ENCODE results near the gene DUSP21. TPM values are rescaled to one million over a fixed set of nuclear protein-coding genes. Genes with fewer than 3 reads are reported as not detected.
"Not testable (repeated sequence)": the region's sequence is repeated elsewhere in the genome, so short reads cannot be mapped to it uniquely, and the experiment has no call there.

Gene DUSP21
- not detected for polyA plus RNA-seq (2013, experiment 1 of 2)
- not detected for polyA plus RNA-seq (2013, experiment 2 of 2)

- H3K27ac ChIP-seq (ENCODE audit: low read depth, low read length, severe bottlenecking): no peak within 1 kb of the TSS
- no peaks in the 10 kb centered on the region for H3K9me3 ChIP-seq (ENCODE audit: control insufficient read depth, low read length)
- WGBS, 2 experiments (ENCODE audit: insufficient coverage in 2 of 2): 93 to 100% methylated on average over 1 to 8 of the region's 16 CpGs
- no peaks in the 10 kb centered on the region for H3K36me3 ChIP-seq (ENCODE audit: control insufficient read depth, insufficient read depth, low read length)
- no peaks in the 10 kb centered on the region for H3K4me1 ChIP-seq (ENCODE audit: control insufficient read depth, insufficient read depth, low read length, poor library complexity, severe bottlenecking)
- H3K4me3 ChIP-seq (ENCODE audit: extremely low read depth, insufficient read depth, low read length, poor library complexity, severe bottlenecking): no peak within 1 kb of the TSS
Observed at GRCh38 chrX:44843753-44844152, at the start of gene DUSP21. TSS of gene DUSP21 (plus strand) at chrX:44844021. CDS start at chrX:44844133, 112 bp downstream.

- Histone ChIP-seq H3K4me3 (ENCODE audit: extremely low read depth, insufficient read depth, low read length, poor library complexity, severe bottlenecking) (no peak overlapping the region), H3K9me3 (ENCODE audit: control insufficient read depth, low read length) (no peaks in the 10 kb centered on the region), H3K36me3 (ENCODE audit: control insufficient read depth, insufficient read depth, low read length) (no peaks in the 10 kb centered on the region), H3K27ac (ENCODE audit: low read depth, low read length, severe bottlenecking) (no peak overlapping the region), H3K4me1 (ENCODE audit: control insufficient read depth, insufficient read depth, low read length, poor library complexity, severe bottlenecking) (no peaks in the 10 kb centered on the region)
- no CpG with 5 or more reads among the region's 3 CpGs for WGBS, 2 experiments (ENCODE audit: insufficient coverage in 2 of 2)
Observed at GRCh38 chrX:44795945-44796450, 47.8 kb upstream of the DUSP21 start.

GRCh38 chrX:44802613-44803012 is 41.2 kb upstream of the DUSP21 start:
- Histone ChIP-seq H3K36me3 (ENCODE audit: control insufficient read depth, insufficient read depth, low read length) (no peaks in the 10 kb centered on the region), H3K27ac (ENCODE audit: low read depth, low read length, severe bottlenecking) (no peak overlapping the region), H3K4me1 (ENCODE audit: control insufficient read depth, insufficient read depth, low read length, poor library complexity, severe bottlenecking) (no peaks in the 10 kb centered on the region), H3K4me3 (ENCODE audit: extremely low read depth, insufficient read depth, low read length, poor library complexity, severe bottlenecking) (no peak overlapping the region), H3K9me3 (ENCODE audit: control insufficient read depth, low read length) (no peaks in the 10 kb centered on the region)
- no CpG with 5 or more reads among the region's 2 CpGs for WGBS, 2 experiments (ENCODE audit: insufficient coverage in 2 of 2)

GRCh38 chrX:44815681-44816080 is 28.1 kb upstream of the DUSP21 start:
- H3K4me3 ChIP-seq (ENCODE audit: extremely low read depth, insufficient read depth, low read length, poor library complexity, severe bottlenecking): no peak overlapping the region
- H3K27ac ChIP-seq (ENCODE audit: low read depth, low read length, severe bottlenecking): no peak overlapping the region
- no peaks in the 10 kb centered on the region for H3K9me3 ChIP-seq (ENCODE audit: control insufficient read depth, low read length)
- no peaks in the 10 kb centered on the region for H3K4me1 ChIP-seq (ENCODE audit: control insufficient read depth, insufficient read depth, low read length, poor library complexity, severe bottlenecking)
- H3K36me3 ChIP-seq (ENCODE audit: control insufficient read depth, insufficient read depth, low read length): no peaks in the 10 kb centered on the region

GRCh38 chrX:44816367-44816766 is 27.5 kb upstream of the DUSP21 start:
- Histone ChIP-seq H3K36me3 (ENCODE audit: control insufficient read depth, insufficient read depth, low read length) (no peaks in the 10 kb centered on the region), H3K27ac (ENCODE audit: low read depth, low read length, severe bottlenecking) (no peak overlapping the region), H3K9me3 (ENCODE audit: control insufficient read depth, low read length) (no peaks in the 10 kb centered on the region), H3K4me1 (ENCODE audit: control insufficient read depth, insufficient read depth, low read length, poor library complexity, severe bottlenecking) (no peaks in the 10 kb centered on the region), H3K4me3 (ENCODE audit: extremely low read depth, insufficient read depth, low read length, poor library complexity, severe bottlenecking) (no peak overlapping the region)
- 80 to 86% methylated on average over 1 to 2 of the region's 2 CpGs for WGBS, 2 experiments (ENCODE audit: insufficient coverage in 2 of 2)

GRCh38 chrX:44817029-44817428 is 26.8 kb upstream of the DUSP21 start:
- 96 to 100% methylated on average over 1 to 4 of the region's 7 CpGs for WGBS, 2 experiments (ENCODE audit: insufficient coverage in 2 of 2)
- Histone ChIP-seq H3K9me3 (ENCODE audit: control insufficient read depth, low read length) (no peaks in the 10 kb centered on the region), H3K4me1 (ENCODE audit: control insufficient read depth, insufficient read depth, low read length, poor library complexity, severe bottlenecking) (no peaks in the 10 kb centered on the region), H3K4me3 (ENCODE audit: extremely low read depth, insufficient read depth, low read length, poor library complexity, severe bottlenecking) (no peak overlapping the region), H3K27ac (ENCODE audit: low read depth, low read length, severe bottlenecking) (no peak overlapping the region), H3K36me3 (ENCODE audit: control insufficient read depth, insufficient read depth, low read length) (no peaks in the 10 kb centered on the region)

GRCh38 chrX:44822601-44823000 is 21.2 kb upstream of the DUSP21 start:
- Histone ChIP-seq H3K9me3 (ENCODE audit: control insufficient read depth, low read length) (no peaks in the 10 kb centered on the region), H3K27ac (ENCODE audit: low read depth, low read length, severe bottlenecking) (no peak overlapping the region), H3K36me3 (ENCODE audit: control insufficient read depth, insufficient read depth, low read length) (no peaks in the 10 kb centered on the region), H3K4me1 (ENCODE audit: control insufficient read depth, insufficient read depth, low read length, poor library complexity, severe bottlenecking) (no peaks in the 10 kb centered on the region), H3K4me3 (ENCODE audit: extremely low read depth, insufficient read depth, low read length, poor library complexity, severe bottlenecking) (no peak overlapping the region)

GRCh38 chrX:44823193-44823592 is 20.6 kb upstream of the DUSP21 start:
- H3K4me3 ChIP-seq (ENCODE audit: extremely low read depth, insufficient read depth, low read length, poor library complexity, severe bottlenecking); H3K27ac ChIP-seq (ENCODE audit: low read depth, low read length, severe bottlenecking); H3K36me3 ChIP-seq (ENCODE audit: control insufficient read depth, insufficient read depth, low read length); H3K4me1 ChIP-seq (ENCODE audit: control insufficient read depth, insufficient read depth, low read length, poor library complexity, severe bottlenecking); H3K9me3 ChIP-seq (ENCODE audit: control insufficient read depth, low read length): not testable (repeated sequence)
- WGBS, 2 experiments (ENCODE audit: insufficient coverage in 2 of 2): no CpG with 5 or more reads among the region's 2 CpGs

GRCh38 chrX:44828008-44828605 is 15.7 kb upstream of the DUSP21 start:
- no peaks in the 10 kb centered on the region for H3K36me3 ChIP-seq (ENCODE audit: control insufficient read depth, insufficient read depth, low read length)
- no peaks in the 10 kb centered on the region for H3K9me3 ChIP-seq (ENCODE audit: control insufficient read depth, low read length)
- H3K4me3 ChIP-seq (ENCODE audit: extremely low read depth, insufficient read depth, low read length, poor library complexity, severe bottlenecking): no peak overlapping the region
- WGBS, 2 experiments (ENCODE audit: insufficient coverage in 2 of 2): 100% methylated on average over 2 of the region's 4 CpGs; no CpG with 5 or more reads in 1 of the 2 experiments
- H3K4me1 ChIP-seq (ENCODE audit: control insufficient read depth, insufficient read depth, low read length, poor library complexity, severe bottlenecking): no peaks in the 10 kb centered on the region
- no peak overlapping the region for H3K27ac ChIP-seq (ENCODE audit: low read depth, low read length, severe bottlenecking)

GRCh38 chrX:44829832-44830231 is 14.0 kb upstream of the DUSP21 start:
- H3K36me3 ChIP-seq (ENCODE audit: control insufficient read depth, insufficient read depth, low read length): no peaks in the 10 kb centered on the region
- no peaks in the 10 kb centered on the region for H3K4me1 ChIP-seq (ENCODE audit: control insufficient read depth, insufficient read depth, low read length, poor library complexity, severe bottlenecking)
- no peak overlapping the region for H3K4me3 ChIP-seq (ENCODE audit: extremely low read depth, insufficient read depth, low read length, poor library complexity, severe bottlenecking)
- no peaks in the 10 kb centered on the region for H3K9me3 ChIP-seq (ENCODE audit: control insufficient read depth, low read length)
- no peak overlapping the region for H3K27ac ChIP-seq (ENCODE audit: low read depth, low read length, severe bottlenecking)
- no CpG with 5 or more reads among the region's 2 CpGs for WGBS, 2 experiments (ENCODE audit: insufficient coverage in 2 of 2)

GRCh38 chrX:44842550-44843317 is 1.1 kb upstream of the DUSP21 start:
- H3K9me3 ChIP-seq (ENCODE audit: control insufficient read depth, low read length): no peaks in the 10 kb centered on the region
- H3K27ac ChIP-seq (ENCODE audit: low read depth, low read length, severe bottlenecking): no peak overlapping the region
- H3K36me3 ChIP-seq (ENCODE audit: control insufficient read depth, insufficient read depth, low read length): no peaks in the 10 kb centered on the region
- WGBS, 2 experiments (ENCODE audit: insufficient coverage in 2 of 2): 92 to 96% methylated on average over 6 of the region's 10 CpGs
- no peak overlapping the region for H3K4me3 ChIP-seq (ENCODE audit: extremely low read depth, insufficient read depth, low read length, poor library complexity, severe bottlenecking)
- no peaks in the 10 kb centered on the region for H3K4me1 ChIP-seq (ENCODE audit: control insufficient read depth, insufficient read depth, low read length, poor library complexity, severe bottlenecking)
